ENCODE measurements around the gene C14orf119. TPM values are rescaled to one million over a fixed set of nuclear protein-coding genes. Genes with fewer than 3 reads are reported as not detected.

Gene C14orf119
- total RNA-seq, 1 experiment from 2014 or later = 65.1 TPM

- no peak overlapping the region for H2BK15ac ChIP-seq (ENCODE audit: low read depth, low read length)
- H4K8ac ChIP-seq (replicated peaks; ENCODE audit: insufficient read length, low read depth, low read length) = no peak overlapping the region
- no peak overlapping the region for H2AK5ac ChIP-seq (ENCODE audit: insufficient read length, low read length)
- H4K5ac ChIP-seq (ENCODE audit: insufficient read length, low read depth, low read length) = no peak overlapping the region
- H3K27ac ChIP-seq (ENCODE audit: insufficient read length, low read depth, low read length) = no peak overlapping the region
- H3K27me3 ChIP-seq (ENCODE audit: insufficient read depth, low read length) = no peaks in the 10 kb centered on the region
- H3K79me1 ChIP-seq (ENCODE audit: insufficient read depth, low read depth, low read length, poor library complexity, severe bottlenecking) = peaks cover 17% of the 10 kb centered on the region
- no peak for DNase-seq
- no peak overlapping the region for H3T11ph ChIP-seq (ENCODE audit: low read length)
- peaks cover 66 to 100% (median 91%) of the 10 kb centered on the region in 3 experiments for H3K36me3 Mint-ChIP-seq (ENCODE audit: insufficient read depth in 1 of 3, low read depth in 3 of 3)
- no peak overlapping the region for H3K4ac ChIP-seq (ENCODE audit: low read depth, low read length)
- WGBS (ENCODE audit: extremely low coverage, insufficient read length, low lambda C conversion rate) = no CpG with 5 or more reads among the region's 5 CpGs
- H2BK120ac ChIP-seq (ENCODE audit: low read depth, low read length, poor library complexity, severe bottlenecking) = no peak overlapping the region
- no peak overlapping the region for H4K91ac ChIP-seq (ENCODE audit: insufficient read length, low read depth, low read length)
- no peaks in the 10 kb centered on the region for H3K23me2 ChIP-seq (ENCODE audit: insufficient read length, low read depth, low read length, poor library complexity, severe bottlenecking)
- H3K4me1 Mint-ChIP-seq = peaks cover 6 to 19% of the 10 kb centered on the region in 2 experiments
- no peak overlapping the region for H2BK5ac ChIP-seq (ENCODE audit: insufficient read length, low read length)
- no peak overlapping the region for H3K18ac ChIP-seq (ENCODE audit: insufficient read length, low read depth, low read length)
- H3K27ac Mint-ChIP-seq = peak overlapping the region in 2 of 3 experiments; percentile 9 to 12; a peak in 2 of 7 replicates
- peaks cover 1% of the 10 kb centered on the region for H3K27me3 Mint-ChIP-seq (ENCODE audit: low read depth)
- H3K56ac ChIP-seq (ENCODE audit: insufficient read length, low read depth, low read length) = no peak overlapping the region
- no peak overlapping the region for H2BK20ac ChIP-seq (ENCODE audit: low read depth, low read length, poor library complexity, severe bottlenecking)
- H3K9me3 ChIP-seq (ENCODE audit: control insufficient read depth, low read depth, low read length) = no peaks in the 10 kb centered on the region
- H3K79me2 ChIP-seq (ENCODE audit: insufficient read depth, low read length) = no peaks in the 10 kb centered on the region
- H2AFZ ChIP-seq (ENCODE audit: low read length) = no peak overlapping the region
- no peak overlapping the region for H3K14ac ChIP-seq (ENCODE audit: insufficient read depth, low read length)
- H3K23ac ChIP-seq (ENCODE audit: insufficient read length, low read depth, low read length) = no peak overlapping the region
- H2BK12ac ChIP-seq (ENCODE audit: insufficient read length, low read depth, low read length) = no peak overlapping the region
- H4K20me1 ChIP-seq (ENCODE audit: control insufficient read depth, insufficient read depth, insufficient read length) = no peaks in the 10 kb centered on the region
- no peak overlapping the region for H3K4me2 ChIP-seq (ENCODE audit: insufficient read depth, insufficient read length, low read length)
- no peak overlapping the region for H3K4me3 Mint-ChIP-seq
- H3K4me1 ChIP-seq (ENCODE audit: insufficient read depth, low read length) = no peaks in the 10 kb centered on the region
- no peaks in the 10 kb centered on the region for H3K9me3 Mint-ChIP-seq
- no peak overlapping the region for H3K9ac ChIP-seq (ENCODE audit: extremely low read depth, insufficient read length, low read length)
- TF ChIP-seq CTCF (conservative IDR thresholded peaks at IDR 0.05) = no peak
Measured at GRCh38 chr14:23063601-23064000, 31.7 kb upstream of the C14orf119 start.

Data from H9 (cell line).